ENCODE measurements around the gene GRAMD4.
A peak's percentile ranks its signal among the peaks of the same experiment; 100 is the strongest.

The GRAMD4 gene

DNA sequence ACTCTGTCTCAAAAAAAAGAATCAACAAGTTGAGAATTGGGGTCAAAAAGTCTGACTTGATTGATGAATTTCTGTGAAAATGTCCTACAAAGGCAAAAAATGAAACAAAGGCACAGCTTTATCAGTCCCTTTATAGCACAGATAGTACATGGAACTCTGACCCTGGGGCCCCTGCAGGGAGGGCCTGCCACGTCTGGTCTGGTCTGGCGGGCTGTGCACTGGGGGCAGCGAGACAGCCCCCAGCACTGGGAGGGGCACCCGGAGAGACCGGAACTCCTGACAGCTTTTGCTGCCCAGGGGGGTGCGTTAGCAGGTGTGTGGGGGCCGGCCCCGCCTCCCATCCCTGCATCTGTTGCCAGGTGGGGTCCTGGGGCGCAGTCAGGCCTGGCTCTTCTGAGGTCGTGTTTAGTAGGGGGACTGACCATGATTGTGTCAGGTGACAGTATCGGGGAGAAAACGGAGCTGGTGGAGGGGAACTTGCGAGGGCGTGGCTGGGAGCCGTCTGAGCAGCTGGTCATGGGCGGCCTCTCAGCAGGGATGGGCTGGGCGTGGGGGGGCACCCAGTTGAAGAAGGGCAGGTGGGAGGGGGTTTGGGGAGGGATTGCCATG, 51.7 kb downstream of the GRAMD4 start:
- no peak for DNase-seq (ENCODE audit: low read depth in 2 of 2)

DNA sequence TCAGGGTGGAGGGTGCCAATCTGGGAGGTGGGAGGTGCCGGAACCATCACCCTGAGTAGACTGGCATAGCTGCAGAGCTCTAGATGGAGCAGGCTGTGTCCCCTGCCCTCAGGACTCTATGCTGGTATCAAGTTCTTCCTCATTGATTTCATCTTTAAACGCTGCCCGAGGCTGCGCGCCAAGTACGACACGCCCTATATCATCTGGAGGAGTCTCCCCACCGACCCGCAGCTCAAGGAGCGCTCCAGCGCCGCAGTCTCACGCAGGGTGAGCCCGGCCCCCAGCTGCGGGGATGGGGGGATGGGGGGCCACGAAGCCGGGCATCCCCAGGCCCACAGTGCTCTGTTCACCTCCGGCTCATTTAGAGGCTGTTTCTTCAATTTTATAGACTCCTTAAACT, 52.5 kb downstream of the GRAMD4 start:
- DNase-seq (ENCODE audit: low read depth in 2 of 2), result no peak

DNA sequence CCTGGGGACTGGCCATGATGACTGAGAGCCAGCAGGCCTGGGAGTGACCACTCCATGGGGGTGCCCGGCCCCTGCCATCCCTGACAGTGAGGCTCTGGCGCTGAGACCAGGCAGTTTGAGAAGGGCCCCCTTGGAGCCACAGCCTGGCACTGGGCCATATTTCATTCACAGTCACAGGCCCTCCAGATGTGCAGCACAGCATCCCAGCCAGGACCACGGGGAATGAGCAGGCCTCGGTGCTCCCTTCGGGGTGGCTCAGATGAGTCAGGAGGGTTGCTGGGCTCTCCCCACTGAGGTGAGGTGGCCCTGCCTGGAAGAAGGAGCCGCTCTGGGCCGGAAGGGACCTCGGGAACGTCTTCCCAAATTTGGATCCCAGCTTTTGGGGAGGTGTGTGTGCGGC, 53.0 kb downstream of the GRAMD4 start:
- no peak for DNase-seq (ENCODE audit: low read depth in 2 of 2)

DNA sequence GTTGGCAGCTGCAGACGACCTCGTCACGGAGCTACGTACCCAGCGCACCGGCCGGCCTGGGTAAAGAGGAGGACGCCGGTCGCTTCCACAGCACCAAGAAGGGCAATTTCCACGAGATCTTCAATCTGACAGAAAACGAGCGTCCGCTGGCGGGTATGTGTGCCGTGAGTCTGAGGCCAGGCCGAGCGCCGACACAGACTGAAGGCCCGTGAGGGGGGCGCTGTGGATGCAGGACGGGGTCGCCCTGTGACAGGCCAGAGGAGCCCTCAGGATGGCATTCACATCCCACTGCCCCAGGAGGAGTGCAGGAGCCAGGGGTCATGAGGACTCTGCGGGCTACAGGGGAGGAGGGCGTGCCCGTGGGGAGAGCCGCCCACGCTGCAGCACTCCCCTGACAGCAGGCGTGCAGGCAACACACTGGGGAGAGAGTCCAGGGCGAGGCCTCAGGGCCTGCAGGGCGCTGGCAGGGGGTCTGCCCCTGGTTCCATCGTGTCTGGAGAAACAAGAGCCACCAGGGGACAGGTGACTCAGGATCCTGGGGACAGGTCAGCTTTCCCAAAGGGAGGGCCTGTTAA, 53.6 kb downstream of the GRAMD4 start:
- DNase-seq (ENCODE audit: low read depth in 2 of 2), result no peak

DNA sequence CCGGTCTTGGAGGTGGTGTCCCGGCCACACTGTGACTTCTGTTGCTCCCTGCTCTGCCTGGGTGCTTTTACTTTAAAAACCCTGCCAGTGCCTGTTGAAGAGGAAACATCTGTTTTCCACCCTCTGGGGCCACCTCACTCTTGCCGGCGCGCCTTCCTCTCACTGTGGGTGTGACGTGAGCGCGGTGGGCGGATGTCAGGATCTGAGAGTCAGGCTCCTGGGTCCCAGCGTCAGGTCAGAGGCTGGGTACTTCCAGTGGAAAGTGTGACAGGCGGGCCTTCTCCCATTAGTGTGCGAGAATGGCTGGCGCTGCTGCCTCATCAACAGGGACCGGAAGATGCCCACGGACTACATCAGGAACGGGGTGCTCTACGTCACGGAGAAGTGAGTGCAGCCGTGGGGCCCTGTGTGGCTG, 54.2 kb downstream of the GRAMD4 start:
- DNase-seq (ENCODE audit: low read depth in 2 of 2), result peak; percentile 90 to 94

DNA sequence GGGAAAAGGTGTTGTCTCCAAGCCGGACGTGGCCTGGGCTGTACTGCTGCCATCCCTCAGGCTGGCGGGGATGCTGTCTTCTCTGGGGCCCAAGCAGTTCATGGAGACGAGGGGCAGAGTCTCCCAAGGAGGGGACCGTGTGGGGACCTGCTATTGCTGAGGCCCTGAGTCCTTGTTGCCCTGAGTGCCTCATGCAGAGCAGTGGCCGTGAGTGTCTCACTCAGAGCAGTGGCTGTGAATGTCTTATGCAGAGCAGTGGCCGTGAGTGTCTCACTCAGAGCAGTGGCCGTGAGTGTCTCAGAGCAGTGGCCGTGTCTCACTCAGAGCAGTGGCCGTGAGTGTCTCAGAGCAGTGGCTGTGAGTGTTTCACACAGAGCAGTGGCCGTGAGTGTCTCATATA, 54.7 kb downstream of the GRAMD4 start:
- DNase-seq (ENCODE audit: low read depth in 2 of 2), result no peak

DNA sequence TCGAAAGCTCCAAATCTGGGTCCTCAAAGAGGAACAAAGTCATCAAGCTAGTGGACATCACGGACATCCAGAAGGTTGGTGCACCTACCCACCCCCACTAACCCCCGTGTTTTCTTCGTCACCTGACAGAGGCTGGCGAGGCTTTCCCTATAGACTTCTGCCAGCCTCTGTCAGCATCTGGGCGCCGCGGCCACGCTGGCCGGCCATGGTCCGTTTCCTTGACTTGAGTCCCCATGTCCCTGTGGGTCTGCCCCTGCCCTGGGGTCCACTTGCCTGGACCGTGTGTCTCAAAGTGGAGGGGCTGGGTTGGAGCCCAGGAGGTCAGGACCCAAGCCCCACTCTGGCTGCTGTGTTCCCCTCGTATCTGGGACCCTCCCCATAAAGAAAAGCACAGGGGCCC, 55.3 kb downstream of the GRAMD4 start:
- DNase-seq (ENCODE audit: low read depth in 2 of 2), result no peak

DNA sequence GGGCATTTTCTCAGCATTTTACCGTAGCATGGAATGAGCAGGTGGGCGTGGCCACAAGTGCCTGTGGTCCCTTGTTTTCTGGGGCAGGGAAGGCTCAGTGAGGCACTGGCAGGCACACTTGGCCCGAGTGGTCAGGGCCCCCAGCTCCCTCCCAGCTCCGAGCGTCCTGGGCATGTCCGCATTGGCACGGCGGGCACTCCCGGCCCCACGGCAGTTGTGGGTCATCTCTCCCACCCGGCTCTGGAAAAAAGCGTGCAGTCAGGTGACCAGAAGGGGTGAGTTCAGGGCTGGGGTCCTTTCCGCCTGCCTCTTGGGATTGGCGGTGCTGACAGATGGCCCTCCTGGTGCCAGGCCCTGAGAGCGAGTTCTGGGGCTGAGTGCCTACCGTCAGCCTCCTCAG, 55.8 kb downstream of the GRAMD4 start:
- DNase-seq (ENCODE audit: low read depth in 2 of 2), result no peak

DNA sequence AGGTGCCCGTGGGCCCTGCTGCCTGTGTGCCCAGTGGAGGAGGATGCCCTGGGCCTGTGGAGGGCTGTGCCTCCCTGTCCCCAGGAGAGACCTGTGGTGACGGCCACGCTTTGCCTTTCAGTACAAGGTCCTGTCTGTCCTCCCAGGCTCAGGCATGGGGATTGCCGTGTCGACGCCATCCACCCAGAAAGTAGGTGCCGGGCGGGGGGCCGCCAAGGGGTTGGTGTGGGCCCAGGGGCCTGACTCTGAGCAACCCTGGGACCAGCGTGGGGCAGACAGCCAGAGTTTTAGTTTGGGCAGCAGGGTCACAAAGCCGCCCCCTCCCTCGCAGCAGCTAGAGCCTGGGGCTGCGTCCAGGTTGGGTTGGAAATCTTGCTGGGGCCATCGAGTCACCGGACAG, 56.3 kb downstream of the GRAMD4 start:
- DNase-seq (ENCODE audit: low read depth in 2 of 2), result no peak

DNA sequence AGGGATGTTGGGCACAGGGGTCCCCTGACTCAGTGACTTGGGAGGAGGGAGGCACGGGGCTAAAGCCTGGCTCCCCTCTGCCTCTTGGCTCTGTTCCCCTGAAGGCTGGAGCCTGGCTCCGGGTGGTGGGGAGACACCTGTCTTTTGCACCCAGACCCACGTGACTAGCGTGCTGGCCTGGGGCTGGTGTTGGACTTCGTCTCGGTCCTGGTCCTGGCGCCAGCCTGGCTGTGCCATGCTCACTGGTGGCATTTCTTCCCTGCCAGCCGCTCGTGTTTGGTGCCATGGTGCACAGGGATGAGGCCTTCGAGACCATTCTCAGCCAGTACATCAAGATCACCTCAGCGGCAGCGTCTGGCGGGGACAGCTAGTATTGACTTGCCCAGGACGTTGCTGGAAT, 56.7 kb downstream of the GRAMD4 start:
- DNase-seq (ENCODE audit: low read depth in 2 of 2), result no peak

DNA sequence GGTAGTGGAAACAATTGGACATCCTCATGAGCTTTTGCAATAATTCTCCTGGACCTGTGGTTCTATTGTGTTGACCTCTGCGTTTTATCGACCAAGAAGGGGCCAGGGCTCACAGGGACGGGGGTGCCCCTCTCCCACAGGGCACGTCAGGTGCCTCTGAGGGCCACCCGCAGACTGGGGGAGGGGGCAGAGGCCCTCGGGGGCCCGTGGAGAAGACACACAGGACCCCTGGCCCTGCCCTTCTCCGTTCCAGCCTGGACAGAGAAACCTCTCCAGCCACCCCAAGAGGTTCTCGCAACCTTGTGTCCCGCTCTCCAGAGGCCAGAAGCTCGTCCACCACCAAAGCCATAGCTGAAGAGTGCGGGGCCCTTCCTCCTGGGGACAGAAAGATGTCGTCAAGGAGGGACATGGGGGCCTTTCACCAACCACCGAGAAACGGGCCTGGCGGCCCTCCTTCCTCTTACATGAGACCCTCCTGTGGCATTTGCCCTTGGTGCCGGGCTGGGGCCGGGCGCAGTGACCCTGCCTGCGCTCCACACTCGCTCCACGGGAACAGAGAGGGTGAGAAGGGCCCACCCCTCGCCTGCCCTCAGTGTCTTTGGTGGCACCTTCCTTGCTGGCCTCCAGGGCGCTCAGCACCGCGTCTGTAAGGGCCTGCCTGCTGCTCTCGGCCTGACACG, 57.3 kb downstream of the GRAMD4 start:
- no peak for DNase-seq (ENCODE audit: low read depth in 2 of 2)

DNA sequence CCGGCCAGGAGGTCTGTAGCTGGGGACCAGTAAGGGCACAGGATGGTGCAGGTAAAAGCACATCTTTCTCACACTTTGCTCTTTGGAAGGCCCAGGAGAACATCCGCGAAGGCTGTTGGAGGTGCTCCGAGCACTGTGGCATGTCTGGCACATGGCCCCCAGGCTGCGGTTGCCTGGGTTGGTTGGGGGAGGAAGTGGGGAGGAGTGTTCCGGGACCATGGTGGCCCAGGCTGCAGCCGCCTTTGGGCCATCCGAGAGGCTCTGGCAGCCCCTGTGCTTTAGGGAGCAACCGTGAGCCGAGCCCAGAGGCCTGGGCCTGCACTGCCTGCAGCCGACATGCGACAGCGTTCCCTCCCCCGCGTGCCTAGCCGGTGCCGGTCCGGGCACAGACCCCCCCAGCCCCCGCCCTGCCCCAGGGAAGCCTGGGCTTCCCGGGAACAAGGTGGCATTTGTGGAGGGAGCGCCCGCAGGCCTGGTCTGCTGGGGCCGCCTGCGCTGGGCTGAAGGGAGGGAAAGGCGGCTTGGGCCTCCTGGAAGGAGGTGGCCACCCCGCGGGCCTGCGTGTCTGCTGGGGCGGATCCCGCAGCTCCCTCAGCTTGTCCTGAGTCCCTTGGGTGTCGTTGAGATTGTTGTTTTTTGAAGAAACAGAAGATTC, 57.9 kb downstream of the GRAMD4 start:
- DNase-seq (ENCODE audit: low read depth in 2 of 2), result no peak

DNA sequence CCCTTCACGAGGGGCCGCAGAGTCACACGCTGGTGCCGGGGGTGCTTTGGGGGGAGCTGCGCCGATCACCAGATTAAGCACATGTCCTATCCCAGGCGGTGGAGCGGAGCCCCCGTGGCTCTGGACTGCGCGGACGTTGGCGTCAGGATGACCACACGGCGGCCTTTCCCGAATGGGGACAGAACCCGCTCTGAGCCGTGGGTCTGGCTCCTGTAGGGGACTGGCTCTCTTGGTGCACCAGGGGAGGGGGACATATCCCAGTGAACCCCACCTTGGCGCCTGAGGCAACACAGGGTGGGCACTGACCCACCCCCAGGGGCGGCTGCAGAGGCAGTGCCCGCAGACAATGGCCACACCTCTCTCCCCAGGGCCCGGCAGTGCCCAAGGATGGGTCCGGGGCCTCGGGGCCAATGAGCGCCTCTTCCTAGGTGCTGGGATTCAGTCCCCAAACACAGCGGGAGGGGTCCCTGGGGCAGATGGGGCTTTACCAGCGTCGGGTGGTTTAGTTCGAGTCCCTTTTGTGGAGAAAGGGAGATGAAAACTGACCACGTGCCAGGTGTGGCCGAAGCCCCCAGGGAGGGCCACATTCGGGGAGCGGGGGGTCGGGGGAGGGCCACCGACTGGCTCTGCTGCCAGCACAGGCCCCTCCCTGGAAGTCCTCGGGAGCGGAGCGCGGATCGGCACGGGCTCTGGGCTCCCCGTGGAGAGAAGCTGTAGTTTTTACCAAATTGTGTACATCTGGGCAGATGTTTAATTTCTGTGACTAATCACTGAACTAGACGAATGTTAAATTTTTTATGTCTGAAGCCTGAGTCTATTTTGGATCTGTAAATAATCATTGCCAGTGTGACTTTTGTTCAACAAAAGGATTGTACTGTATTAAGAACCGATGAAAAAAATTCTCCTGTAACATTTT, 58.9 kb downstream of the GRAMD4 start:
- no peak for DNase-seq (ENCODE audit: low read depth in 2 of 2)

DNA sequence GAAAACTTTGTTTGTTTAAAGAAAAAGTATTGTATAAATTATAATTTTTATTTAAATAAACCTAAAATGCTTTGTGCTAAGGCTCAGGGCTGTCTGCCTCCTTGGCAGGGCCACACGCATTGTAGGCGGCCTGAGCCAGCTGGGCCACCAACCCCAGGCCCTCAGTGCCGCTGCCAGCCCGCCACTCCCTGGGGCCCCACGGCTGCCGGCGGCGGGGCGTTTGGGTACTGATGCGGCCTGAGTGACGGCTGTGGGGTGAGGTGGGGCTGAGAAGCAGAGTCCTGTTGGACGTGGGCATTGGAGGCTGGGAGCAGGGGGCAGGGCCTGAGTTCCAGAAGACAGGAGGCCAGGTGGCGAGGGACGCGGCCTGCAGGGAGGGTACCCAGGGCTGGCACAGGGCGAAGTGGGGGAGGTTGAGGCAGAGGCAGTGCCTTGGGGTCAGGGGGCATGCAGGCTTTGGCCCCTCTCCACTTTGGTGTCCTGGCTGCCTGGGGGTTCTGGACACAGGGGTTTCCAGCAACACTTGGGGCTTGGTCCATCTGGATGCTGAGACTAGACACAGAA, 59.6 kb downstream of the GRAMD4 start:
- DNase-seq (ENCODE audit: low read depth in 2 of 2), result no peak

DNA sequence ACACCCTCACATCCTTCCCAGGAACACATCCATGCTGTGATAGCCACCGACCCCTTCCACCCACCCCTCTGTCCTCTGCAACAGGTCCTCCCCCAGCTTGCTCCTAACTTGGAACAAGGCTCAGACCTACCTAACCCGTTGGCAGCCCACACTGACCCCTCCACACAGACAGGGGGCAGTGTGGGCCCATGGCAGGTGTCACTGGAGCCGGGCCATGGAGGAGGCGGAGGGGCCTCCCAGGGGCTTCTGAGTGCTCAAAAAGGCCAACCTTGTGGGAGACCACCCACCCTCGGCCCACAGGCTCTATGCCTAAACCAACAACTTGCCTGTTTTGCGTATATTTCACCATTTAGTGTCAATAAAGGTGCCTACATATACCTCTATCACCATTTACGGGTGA, 60.8 kb downstream of the GRAMD4 start:
- DNase-seq (ENCODE audit: low read depth in 2 of 2), result no peak

DNA sequence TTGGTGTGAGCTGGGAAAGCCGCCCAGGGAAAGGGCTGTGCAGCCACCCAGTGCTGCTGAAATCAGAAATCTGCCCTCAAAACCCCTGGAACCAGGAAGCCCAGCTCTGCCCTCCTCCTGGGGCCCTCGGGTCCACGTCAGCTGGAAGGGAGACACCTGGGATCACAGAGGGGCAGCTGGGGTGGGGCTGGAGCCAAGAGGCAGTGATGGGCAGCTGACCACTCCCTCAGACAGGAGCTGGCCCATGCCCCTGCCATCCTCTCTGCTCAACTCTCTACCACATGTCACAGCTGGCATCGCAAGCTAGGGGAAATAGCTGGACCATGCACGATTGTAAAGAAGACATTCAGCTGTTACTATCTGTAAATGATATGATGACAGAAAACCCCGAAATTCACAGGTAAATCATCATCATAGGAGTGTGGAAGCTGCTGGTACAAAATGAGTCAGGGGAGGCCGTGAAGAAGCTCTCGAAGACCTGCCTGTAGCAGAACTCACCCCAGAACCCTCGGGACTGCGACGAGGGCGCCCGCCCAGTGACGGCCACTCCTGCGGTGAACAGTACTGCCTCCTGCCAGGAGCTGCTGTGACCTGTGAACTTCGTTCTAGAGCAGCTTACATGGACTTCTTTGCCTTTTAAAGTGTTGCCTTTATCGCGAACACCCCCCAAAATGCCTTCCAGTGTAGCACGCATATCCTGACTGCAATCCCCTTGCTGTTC, 62.0 kb downstream of the GRAMD4 start:
- DNase-seq (ENCODE audit: low read depth in 2 of 2), result no peak

DNA sequence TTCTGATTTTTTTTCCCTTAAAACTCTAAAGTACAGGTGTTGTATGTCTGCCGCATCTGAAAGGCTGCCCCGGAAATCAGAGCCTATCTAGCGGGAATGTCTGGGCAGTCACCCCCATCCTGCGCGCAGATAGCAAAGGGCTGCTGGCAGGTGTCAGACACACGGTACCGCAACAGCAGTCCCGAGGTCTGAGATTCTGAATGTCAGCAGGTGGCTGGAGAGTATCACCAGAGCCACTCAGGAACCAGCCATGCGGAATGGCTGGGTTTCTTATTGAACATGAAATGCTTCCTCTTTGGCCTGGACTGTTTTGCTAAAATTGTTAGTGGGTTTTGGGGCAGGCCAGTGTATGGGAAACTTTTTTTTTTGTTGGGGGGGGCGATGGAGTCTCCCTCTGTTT, 64.5 kb downstream of the GRAMD4 start:
- no peak for DNase-seq (ENCODE audit: low read depth in 2 of 2)

DNA sequence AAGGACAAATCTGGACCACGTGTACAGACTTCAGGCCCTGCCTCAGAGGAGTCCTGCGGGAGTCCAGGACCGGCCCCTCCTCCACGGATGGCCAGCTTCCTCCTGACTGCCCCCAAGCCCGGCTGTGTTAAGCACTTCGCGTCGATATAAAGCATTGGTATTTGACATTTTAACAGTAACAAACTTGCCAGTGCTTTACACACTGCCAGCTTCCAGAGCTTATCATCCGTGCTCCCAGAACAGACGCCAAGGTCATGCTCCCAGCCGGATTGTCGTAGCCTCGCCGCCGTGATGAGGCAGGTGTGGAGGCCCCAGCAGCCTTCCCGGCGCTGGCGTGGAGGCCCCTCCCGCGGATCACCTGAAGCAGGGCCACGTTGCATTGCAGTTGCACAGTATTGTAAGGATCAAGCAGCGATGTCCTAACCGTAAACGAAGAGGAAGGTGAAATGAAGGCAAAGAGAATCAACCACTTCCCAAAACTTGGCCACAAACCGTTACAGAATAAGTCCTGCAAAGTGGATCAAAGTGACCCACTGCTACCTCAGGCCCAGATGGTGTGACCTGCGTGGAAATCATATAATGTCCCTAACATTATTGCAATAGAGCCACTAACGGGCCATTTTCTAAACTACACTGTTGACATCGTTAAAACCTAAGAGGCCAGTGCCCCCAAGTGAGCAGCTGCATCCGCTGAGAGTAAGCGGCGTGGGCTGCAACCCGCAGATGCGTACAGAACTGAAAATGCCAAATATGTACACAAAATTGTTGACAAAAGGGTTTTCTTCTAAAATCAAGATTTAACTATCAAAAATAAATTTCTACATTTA, 66.2 kb downstream of the GRAMD4 start:
- DNase-seq (ENCODE audit: low read depth in 2 of 2), result no peak

DNA sequence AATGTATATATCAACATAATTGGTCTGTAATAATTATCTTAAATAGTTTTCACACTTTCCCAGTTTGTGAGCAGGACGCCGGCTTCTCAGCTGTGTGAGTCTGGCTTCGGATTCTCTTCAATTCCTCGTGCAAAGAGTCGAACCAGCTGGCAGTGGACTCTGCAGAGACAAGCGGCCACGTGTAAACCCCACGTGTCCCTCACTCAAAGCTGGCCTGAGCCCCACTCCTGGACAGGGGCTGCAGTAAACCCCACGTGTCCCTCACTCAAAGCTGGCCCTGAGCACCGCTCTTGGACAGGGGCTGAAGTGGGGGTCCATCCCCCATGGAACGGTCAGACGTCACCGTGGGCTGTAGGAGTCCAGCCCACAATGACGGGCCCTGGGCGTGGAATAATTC, 66.9 kb downstream of the GRAMD4 start:
- no peak for DNase-seq (ENCODE audit: low read depth in 2 of 2)

DNA sequence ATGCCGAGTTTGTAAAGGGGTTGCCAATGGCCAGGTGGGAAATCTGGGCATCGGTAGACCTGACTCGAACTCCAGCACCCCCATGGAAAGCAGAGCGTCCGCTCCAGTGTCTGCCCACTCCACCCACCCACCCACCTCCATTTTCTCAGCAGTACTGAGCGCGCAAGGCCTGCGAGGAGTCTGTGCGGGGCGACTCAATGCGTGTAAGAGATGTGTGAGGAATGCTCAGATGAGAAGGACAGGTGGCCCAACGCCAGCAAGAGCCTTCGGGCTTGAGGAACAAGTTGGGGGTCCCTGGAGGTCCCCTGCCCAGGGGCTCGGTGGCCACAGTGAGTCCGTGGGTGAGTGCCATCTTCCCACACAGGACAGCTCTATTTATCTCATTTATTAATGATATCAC, 67.3 kb downstream of the GRAMD4 start:
- DNase-seq (ENCODE audit: low read depth in 2 of 2), result no peak
